ENCODE measurements around the gene ORM1.
"Not testable (repeated sequence)": the region's sequence is repeated elsewhere in the genome, so short reads cannot be mapped to it uniquely, and the experiment has no call there.

ORM1 gene

DNA sequence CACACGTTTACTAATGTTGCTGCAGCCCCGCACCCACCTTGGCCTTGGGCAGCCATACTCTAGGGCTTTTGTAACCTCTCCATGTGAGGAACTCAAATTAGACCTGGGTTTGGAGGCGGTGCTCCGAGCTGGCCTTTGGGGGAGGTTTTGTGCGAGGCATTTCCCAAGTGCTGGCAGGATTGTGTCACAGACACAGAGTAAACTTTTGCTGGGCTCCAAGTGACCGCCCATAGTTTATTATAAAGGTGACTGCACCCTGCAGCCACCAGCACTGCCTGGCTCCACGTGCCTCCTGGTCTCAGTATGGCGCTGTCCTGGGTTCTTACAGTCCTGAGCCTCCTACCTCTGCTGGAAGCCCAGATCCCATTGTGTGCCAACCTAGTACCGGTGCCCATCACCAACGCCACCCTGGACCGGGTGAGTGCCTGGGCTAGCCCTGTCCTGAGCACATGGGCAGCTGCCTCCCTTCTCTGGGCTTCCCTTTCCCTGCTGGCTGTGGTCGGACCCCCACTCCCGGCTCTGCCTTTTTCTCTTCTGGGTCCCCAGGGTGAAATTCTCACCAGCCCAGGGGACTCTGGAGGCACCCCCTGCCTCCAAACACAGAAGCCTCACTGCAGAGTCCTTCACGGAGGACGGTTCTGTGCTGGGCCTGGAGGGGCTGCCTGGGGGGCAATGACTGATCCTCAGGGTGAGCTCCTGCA, at the start of gene ORM1:
TSS of gene ORM1 (plus strand) at position 268 of the 701 bp plus-strand sequence. CDS start at position 304, 36 bp downstream.
- not testable (repeated sequence) for DNase-seq

DNA sequence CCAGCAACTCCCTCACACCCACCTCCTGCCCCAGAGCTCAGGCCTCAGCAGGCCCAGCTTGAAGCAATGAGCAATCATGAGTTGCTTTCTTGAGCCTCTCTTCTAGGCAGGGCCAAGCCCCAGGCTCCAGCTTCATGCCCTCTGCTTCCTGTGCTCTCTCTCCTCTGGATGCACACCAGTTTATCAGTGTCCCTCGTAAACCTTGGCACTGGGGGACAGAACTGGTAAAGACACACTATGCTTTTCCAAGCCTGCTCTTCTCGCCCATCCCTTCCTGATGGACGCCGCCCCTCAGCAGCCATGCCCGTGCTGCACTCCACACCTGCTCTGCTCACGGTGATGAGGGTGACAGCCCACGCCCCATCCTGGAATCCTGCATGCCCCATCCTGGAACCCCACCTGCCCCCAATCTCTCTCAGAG, 49.4 kb upstream of the ORM1 start:
- DNase-seq, result no peak

DNA sequence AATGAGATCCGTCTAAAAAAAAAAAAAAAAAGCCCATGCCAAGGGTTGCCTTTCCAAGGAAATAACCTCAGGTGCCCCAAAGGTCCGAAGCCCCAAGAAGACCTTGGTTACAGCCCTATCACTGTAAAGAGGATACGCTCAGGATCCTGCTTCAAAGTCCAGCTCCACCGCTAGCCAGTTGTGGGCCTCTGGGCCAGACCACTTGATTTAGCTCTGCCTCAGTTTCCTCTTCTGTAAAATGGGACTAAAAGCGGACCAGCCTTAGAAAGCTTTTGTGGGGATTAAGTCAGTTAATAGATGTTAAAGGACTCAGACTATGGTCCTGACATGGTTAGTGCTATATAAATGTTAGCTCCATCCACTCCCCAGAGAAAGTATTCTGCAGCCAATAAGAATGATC, 48.7 kb upstream of the ORM1 start:
- no peak for DNase-seq

DNA sequence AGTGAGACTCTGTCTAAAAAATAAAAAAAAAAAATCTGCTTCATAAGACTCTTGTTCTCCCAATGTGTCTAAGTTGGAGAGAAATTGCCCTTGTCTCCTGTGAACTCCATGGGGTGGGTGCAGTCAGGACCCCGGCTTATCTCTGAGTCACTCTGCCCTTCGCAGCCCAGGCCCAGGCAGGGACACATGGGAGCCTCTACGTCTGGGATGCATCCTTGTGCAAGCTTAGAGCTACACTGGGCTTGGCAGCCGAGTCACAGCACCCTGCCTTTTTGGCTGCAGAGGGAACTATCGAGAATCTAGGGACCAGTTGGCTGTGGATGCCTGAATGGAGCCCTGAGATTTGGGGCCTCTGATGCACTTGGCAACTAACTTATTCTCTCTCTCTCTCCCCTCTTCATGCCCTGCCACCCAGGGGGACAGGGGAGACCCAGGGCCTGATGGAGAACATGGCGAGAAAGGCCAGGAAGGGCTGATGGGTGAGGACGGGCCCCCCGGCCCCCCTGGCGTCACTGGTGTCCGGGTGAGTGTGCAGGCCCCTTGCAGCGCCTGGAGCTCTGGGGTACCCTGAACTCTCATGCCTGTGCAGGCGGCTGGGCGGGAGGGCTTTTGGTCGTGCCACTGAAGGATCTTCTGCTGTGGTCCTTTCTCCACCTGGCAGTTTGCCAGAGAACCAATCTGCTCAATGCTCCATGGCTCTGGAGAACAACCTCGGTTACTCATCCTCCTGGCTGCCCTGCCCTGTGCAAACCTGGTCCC, 47.5 kb upstream of the ORM1 start:
- no peak for DNase-seq

DNA sequence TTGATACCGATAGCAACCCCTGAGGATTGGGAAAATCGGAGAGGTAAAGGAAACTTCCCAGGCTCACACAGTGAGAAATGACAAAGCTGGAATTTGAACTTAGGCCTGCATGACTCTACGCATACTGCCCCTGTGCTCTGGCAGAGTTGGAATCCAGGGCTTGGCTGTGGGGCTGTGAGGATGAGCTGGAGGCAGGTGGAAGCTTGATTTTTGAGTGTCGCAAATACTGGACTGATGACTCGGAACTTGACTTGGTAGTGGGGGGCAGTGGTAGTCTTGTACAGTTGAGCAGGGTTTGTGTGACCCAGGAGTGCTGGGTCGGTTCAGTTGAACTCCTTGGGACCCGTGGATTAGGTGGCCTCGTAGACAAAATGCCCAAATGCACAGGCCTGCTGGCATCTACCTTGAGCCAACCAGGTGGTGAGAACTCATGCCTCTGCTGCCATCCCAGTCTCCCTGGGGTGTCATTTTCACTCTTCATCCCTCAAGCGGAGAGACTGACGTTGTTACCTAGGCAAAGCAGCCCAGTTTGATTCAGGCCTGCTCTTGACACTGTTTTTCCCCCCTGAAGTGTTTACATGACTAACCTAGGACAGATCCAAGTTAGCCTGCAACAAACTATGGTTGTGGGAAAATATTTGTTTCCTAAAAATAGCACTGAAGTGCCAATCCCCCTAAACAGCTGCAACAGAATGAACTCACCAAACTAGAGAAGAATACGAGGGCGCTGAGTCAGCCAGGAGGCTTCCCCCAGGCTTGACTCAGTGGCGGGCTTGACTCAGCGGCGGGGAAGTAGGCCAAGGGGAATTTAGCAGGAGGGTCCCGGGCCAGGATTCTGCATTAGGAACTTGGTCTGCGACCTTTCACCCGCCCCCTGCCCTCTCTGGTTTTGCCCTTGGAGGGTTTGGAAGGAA, 45.7 kb upstream of the ORM1 start:
- no peak for DNase-seq

DNA sequence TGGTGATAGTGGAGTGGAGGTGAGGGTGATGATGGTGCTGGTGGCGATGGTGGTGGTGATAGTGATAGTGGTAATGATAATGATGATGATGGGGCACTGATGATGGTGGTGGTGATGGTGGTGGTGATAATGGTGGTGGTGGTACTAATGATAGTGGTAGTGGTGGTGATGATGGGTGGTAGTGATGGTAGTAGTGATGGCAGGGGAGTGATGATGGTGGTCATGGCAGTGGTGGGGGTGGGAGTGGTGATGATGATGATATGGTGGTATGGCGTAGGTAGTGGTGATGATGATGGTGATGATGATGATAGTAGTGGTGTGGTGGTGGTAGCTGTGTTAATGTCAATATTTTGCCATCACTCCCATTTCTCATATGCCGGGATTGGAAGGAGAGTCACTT, 44.5 kb upstream of the ORM1 start:
- DNase-seq, result no peak

DNA sequence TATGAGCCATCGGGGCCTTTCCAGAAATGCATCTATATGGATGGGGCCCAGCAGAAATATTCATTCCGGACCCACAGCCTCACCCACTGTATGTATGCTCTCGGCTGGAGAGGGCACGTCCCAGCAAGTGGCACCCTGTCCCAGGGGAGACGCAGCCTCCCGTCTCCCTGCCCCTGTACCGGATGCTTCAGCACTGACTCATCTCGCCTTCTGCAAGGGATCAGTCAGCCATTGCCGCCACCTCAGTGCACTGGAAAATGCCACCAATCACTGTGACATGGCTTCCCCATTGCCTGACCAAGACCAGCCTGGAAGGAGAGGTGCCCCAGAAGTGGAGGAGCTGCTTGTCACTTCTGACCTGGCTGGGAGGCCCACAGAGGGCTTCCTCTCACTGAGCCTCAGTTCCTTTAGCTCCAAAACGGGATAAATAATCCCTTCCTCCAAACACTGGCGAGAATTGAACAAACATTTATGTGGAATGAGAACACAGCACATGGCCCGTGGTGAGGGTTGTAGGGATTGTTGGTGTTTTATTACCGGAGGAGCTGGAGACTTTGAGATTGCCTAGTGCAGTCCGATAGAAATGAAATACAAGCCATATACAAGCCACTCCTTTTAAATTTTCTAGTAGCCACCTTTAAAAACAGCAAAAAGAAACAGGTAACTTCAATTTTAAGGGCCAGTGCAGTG, 43.9 kb upstream of the ORM1 start:
- no peak for DNase-seq

DNA sequence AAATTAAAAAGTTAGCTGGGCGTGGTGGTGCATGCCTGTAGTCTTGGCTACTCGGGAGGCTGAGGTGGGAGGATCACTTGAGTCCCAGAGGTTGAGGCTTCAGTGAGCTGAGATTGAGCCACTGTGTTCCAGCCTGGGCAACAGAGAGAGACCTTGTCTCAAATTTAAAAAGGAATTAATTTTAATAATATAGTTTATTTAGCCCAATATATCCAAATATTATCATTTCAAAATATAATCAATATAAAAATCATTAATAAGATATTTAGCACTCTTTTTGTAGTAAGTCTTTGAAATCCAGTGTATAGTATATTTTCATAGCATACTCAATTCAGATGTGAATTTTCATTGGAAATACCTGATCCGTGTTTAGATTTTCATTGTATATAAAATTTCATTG, 43.2 kb upstream of the ORM1 start:
- no peak for DNase-seq

DNA sequence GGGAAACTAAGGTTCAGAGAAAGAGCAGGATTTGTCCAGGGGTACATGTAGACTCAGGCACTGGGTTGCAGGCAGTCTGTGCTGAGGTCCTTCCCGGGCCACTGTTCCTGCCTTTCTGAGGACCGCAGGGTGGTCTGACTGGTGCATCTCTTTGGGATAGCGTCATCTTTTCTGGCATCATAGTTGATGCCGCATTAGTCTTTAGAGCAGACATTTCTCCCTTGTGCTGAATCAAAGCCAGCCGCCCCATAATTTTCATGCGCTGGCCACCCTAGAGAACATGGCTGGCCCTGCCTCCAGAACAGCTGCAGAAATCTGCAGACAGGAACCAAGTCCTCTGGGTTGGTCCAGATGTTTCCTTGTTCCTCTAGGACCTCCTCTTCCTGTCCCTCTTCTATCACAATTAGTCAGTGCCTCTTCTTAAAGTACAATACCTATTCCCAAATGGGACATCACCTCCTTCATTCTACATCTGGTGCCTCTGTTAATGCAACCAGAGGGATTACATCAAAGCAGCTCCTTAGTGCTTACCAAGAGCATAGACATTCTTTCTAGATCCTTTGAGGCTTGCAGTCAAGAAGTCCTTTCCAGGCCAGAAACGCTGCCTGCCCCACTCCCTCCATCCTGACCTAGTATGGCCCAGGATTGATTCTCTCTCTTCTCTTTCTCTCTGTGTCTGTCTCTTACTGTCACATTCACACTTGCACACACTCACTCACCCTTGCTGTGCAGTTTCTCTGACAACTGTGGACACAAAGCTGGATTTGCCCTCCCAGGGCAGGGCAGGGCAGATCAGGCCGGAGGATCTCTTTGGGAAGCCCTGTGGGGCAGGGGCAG, 42.0 kb upstream of the ORM1 start:
- no peak for DNase-seq

DNA sequence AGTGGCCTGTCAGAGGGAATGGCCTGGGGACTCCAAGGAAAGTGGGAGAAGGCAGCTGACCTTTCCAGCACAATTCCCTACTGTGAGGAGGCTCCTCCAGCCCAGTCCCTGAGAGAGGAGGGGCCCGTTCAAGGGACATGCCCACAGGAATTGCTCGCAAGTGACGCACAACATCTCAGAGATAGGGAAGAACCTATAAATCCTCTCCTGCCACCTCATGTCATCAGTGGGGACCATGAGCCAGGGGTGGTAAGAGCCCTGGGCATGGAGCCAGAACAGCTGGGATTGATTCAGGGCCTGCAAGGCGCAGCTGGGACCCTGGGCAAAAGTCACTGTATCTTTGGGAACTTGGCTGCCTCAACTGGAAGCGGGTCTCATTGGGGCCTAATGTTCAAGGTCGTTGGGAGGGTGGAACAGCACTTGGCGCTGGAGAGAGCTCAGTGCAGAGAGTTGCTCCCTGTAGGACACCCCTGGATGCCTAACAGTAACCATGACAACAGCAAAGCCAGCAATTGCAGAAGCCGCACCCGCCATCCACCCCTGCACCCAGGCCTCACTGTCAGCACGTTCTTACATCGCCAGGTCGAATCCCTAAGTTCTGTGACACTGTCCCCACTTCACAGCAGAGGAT, 41.3 kb upstream of the ORM1 start:
- no peak for DNase-seq

DNA sequence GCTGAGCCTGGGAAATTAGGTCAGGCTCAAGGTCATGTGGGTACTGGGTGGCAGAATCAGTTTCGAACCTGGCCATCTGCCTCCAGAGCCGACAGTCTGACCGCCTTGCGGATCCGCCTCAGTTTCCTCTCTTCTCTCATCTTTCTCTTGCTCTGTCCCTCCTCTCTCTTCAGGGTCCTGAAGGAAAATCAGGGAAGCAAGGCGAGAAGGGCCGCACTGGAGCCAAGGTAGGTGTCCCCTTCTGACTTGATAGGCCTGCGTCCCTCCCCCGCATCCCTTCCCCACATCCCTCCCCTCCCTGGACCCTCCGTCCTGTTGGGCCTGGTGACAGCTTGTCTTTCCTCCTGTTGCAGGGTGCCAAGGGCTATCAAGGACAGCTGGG, 40.8 kb upstream of the ORM1 start:
- no peak for DNase-seq

DNA sequence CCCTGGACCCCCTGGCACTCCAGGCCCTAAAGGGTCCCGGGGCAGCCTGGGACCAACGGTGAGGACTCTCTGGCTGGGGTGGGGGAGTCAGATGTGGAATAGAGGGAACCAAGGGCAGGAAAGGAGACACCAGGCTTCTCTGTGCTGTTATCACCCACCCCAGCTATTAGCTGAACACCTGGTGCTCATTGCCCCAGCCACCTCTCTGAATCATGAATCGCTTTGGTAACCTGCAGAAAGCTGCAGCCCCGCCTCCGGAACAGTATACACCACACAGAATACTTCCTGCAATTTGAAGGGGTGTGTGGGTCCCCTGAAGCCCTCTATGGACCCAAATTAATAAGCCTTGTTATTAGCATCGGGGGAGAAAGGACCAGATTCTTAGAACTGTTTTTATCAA, 40.4 kb upstream of the ORM1 start:
- no peak for DNase-seq

DNA sequence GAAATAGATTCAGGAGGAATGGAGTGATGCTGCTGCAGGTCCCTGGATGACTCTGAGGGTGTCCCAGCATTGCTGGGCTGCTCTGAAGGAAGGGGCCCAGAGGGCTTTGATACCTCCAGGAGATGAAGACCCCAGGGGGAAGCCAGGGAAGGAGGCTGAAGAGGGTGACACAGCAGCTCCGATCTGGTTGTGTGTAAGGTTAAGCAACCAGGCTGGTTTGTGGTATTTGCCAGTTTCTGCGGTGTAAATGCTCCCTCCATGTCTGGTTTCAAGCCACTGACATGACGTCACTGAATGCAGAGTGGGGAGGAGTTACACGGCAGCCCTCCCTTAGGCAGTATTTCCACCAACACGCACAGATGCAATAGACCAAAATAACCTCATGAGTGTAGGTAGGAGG, 40.0 kb upstream of the ORM1 start:
- peak; percentile 10 for DNase-seq

DNA sequence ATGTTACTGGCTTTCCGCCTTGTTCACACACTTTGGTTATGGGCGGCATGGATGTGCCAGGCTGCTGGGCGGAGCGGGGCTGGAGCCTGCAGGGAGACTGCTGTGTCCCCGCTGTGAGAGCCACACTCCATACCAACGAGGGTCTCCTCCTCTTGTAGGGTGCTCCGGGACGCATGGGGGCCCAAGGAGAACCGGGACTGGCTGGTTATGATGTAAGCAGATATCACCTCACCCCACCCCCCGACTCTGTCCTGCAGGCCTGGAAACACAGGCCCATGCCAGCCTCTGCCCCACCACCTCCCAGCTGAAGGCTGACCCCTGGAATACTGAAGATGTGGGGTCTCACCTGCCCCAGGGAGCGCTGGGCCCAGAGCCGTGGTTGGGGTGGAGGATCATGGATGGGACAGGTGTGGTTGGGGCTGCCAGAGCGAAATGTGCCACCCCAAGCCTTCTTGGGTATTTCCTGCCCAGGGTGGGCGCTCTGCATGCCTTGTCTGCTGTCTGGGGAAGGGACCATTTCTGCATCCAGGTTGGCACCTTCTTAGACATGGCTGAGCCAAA, 39.3 kb upstream of the ORM1 start:
- no peak for DNase-seq

DNA sequence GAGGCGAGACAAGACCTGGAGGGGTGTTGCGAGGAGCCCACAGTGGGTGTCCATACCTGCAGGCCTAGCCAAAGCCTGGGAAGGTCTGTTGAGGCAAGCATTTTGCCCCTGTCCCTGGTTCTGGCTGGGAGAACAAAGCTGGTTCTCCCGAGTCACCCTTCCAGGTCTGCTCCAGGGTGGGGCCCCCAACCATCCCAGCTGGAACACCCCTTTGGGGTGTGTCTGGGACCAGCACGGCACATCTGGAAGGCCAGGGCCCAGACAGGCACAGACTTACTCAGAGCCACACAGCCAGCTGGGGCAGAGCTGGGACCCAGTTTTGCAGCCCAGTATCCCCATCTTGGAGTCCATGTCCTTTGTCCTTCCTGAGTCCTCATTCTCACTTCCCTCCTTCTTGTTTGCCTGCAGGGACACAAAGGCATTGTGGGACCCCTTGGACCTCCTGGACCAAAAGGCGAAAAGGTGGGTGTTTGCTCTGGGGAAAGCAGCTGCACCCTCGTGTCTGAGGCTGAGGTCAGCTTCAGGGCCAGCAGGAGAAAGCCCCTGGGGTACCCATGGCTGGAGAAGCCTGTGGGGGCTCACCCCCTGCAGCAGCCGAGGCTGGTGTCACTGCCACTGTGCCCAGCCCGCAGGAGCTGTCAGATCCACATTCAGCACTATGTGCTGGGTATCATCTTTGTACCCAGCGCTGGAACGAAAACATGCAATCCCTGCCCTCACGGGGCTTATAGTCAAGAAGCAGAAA, 38.4 kb upstream of the ORM1 start:
- no peak for DNase-seq

DNA sequence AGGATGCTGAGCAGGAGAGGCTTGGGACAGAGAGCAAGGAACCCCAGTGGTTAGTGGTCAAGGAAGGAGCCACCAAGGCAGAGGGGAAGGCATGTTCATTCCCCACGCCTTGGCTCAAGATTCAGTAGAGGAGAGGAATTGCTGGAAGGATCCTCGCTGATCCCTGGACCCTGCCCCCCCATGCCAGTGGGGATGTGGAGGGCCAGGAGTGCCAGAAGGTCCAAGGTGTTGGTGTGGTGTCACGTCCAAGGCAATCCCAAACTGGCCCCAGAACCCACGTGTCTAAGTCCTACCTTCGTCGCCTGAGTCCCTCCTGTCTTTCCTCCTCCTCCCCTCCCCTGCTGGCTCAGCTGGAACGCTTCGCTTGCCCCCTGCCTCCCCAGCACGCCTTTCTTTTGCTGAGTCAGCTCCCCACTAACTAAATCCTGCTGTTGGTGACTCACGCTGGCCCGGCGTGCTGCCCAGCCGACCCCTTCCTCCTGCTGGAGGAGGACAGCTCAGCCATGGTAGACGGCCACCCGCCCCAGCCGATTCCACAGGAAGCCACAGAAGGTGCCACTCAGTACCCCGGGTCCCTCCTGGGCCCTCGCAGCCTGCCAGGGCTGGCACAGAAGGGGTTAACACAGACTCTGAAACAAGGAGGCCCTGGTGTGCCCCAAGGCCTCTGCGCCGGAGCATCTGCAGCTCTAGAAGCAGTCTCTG, 37.6 kb upstream of the ORM1 start:
- no peak for DNase-seq

DNA sequence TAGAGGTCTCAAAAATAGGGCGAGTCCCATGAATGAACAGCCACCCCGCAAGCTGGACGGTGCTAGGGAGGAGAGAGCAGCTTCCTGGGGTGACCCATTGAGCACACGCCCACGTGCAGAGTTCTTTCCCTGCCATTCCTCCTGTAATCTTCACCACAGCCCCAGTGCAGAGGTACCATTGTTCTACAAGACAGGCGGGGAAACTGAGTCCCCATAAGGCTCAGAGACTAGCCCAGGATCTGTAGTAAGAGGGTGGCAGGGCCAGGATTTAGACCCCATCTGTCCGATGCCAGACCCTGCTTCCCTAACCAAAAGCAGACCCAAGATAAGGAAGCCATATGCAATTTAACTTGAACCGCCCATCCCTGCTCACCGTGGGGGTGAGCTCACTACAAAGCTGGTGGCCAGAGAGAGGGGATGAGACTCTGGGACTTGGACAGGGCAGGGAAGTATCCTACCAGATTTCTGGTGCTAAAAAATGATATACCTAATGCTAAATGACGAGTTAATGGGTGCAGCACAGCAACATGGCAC, 36.7 kb upstream of the ORM1 start:
- no peak for DNase-seq

DNA sequence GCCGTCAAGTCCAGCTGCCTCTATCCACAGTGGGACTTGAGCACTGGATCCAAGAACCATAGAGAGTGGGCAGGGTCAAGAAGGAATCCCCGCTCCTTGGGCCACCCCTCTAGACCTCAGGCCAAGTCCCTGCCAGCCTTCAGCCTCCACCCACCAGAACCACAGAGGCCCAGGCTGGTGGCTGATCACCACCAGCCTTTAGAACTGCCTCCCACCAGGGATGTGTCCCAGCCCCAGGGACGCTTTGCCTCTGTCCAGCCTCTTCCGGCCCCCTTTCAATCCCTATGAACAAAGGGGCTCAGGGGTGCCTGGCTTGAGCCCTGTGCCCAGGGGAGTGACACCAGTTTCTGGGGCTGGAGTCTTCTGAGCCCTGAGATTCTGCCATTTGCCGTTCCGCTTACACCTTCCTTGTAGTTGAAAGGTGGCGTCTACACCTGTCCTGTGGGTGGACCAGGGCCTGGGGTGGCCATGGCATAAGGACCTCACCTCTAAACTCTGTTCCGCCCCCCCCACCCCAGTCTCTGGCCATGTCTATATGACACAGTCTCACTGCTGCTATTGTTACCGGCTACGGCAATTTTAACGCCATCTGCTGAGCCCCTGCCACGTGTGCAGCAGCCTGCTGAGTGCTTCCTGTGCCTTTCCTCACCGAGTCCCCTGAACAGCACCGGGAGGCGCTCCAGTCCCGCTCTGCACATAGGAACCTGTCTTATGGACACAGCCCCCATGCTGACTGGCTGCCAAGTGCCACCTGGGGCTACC, 35.7 kb upstream of the ORM1 start:
- no peak for DNase-seq

DNA sequence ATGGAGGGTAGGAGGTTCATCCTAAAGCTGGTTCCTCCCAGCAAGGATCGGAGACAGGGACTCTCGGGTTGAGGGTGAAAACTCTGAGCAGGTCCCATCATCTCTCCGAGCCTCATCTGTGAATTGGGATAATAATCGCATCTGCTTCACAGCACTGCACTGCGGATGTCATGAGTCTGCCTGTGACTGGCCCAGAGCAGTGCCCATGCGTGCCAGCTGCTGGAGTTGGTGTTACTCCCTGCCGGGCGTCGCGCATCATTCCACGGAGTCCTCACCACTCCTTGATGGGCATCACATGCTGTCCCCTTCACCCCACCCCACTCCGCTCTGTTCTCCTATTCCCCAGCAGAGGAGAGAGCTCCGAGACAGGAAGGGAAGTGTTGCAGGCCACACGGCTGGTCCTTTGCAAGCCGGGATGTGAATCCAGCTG, 35.1 kb upstream of the ORM1 start:
- no peak for DNase-seq

All from CD4-positive, alpha-beta T cell treated with Interleukin-17A for 1 hour (primary cell).